ENCODE results near the gene RHOBTB3.

DNA sequence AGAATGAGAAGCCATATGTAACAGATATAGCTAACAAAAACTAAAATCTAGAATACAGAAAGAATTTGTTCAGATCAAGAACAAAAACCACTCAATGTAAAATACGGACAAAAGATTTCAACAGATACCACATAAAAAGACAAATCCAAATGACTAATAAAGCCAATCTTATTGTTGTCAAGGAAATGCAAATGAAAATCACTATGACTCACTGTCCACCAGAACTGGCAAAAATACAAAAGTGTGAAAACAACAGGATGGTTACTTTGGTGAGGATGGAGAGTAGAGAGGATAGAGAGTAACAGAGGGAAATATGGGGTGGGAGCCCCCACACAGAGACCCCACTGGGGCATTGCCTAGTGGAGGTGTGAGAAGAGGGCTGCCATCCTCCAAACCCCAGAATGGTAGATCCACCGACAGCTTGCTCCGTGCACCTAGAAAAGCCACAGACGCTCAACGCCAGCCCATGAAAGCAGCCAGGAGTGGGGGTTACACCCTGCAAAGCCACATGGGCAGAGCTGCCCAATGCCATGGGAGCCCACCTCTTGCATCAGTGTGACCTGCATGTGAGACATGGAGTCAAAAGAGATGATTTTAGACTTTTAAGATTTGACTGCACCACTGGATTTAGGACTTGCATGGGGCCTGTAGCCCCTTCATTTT lies 15.2 kb upstream of the RHOBTB3 start:
- TF ChIP-seq, protein P1, sequence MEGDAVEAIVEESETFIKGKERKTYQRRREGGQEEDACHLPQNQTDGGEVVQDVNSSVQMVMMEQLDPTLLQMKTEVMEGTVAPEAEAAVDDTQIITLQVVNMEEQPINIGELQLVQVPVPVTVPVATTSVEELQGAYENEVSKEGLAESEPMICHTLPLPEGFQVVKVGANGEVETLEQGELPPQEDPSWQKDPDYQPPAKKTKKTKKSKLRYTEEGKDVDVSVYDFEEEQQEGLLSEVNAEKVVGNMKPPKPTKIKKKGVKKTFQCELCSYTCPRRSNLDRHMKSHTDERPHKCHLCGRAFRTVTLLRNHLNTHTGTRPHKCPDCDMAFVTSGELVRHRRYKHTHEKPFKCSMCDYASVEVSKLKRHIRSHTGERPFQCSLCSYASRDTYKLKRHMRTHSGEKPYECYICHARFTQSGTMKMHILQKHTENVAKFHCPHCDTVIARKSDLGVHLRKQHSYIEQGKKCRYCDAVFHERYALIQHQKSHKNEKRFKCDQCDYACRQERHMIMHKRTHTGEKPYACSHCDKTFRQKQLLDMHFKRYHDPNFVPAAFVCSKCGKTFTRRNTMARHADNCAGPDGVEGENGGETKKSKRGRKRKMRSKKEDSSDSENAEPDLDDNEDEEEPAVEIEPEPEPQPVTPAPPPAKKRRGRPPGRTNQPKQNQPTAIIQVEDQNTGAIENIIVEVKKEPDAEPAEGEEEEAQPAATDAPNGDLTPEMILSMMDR (IDR thresholded peaks at IDR 0.05 in 2 of 3, conservative IDR thresholded peaks at IDR 0.05 in 1 of 3; ENCODE audit: borderline replicate concordance in 1 of 3, insufficient read depth in 1 of 3, low read depth in 2 of 3, low read length in 2 of 3) = no peak
- no peak for TF ChIP-seq EZH2 (IDR thresholded peaks at IDR 0.05)
- TF ChIP-seq SIN3A (IDR thresholded peaks at IDR 0.05; ENCODE audit: low read depth) = peak; percentile 34; the same call in 1 of the 2 replicates
- TF ChIP-seq, protein P2, sequence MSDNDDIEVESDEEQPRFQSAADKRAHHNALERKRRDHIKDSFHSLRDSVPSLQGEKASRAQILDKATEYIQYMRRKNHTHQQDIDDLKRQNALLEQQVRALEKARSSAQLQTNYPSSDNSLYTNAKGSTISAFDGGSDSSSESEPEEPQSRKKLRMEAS (IDR thresholded peaks at IDR 0.05) = 0 out of 2 replicates have a peak, but pooled peaks have one; percentile 15
- no peak for TF ChIP-seq POLR2A (IDR thresholded peaks at IDR 0.05; ENCODE audit: borderline replicate concordance, extremely low read depth, insufficient read depth, insufficient read length)
- TF ChIP-seq ATF3 (IDR thresholded peaks at IDR 0.05) = no peak
